Measurements from ENCODE around the gene INSM1.

Gene INSM1

GRCh38 chr20:20338133-20338730 lies 29.7 kb upstream of the INSM1 start:
- TF ChIP-seq, protein P1, sequence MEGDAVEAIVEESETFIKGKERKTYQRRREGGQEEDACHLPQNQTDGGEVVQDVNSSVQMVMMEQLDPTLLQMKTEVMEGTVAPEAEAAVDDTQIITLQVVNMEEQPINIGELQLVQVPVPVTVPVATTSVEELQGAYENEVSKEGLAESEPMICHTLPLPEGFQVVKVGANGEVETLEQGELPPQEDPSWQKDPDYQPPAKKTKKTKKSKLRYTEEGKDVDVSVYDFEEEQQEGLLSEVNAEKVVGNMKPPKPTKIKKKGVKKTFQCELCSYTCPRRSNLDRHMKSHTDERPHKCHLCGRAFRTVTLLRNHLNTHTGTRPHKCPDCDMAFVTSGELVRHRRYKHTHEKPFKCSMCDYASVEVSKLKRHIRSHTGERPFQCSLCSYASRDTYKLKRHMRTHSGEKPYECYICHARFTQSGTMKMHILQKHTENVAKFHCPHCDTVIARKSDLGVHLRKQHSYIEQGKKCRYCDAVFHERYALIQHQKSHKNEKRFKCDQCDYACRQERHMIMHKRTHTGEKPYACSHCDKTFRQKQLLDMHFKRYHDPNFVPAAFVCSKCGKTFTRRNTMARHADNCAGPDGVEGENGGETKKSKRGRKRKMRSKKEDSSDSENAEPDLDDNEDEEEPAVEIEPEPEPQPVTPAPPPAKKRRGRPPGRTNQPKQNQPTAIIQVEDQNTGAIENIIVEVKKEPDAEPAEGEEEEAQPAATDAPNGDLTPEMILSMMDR (IDR thresholded peaks at IDR 0.05; ENCODE audit: unreplicated experiment in 3 of 3) = no peak
- Mint-ChIP-seq H3K4me1 (peaks cover 10% of the 10 kb centered on the region), H3K36me3 (ENCODE audit: low read depth) (no peaks in the 10 kb centered on the region), H3K27me3 (ENCODE audit: low read depth) (no peaks in the 10 kb centered on the region), H3K9me3 (peaks cover 7% of the 10 kb centered on the region), H3K27ac (no peak overlapping the region), H3K4me3 (no peak overlapping the region)

- peaks cover 9% of the 10 kb centered on the region for H3K9me3 Mint-ChIP-seq
- TF ChIP-seq, protein P1 (IDR thresholded peaks at IDR 0.05; ENCODE audit: unreplicated experiment in 3 of 3) = no peak
- H3K4me3 Mint-ChIP-seq = no peak overlapping the region
- peaks cover 9% of the 10 kb centered on the region for H3K27me3 Mint-ChIP-seq (ENCODE audit: low read depth)
- H3K27ac Mint-ChIP-seq = no peak overlapping the region
- no peaks in the 10 kb centered on the region for H3K36me3 Mint-ChIP-seq (ENCODE audit: low read depth)
- H3K4me1 Mint-ChIP-seq = peaks cover 20% of the 10 kb centered on the region
Measured at GRCh38 chr20:20340443-20340842, 27.5 kb upstream of the INSM1 start.

DNA sequence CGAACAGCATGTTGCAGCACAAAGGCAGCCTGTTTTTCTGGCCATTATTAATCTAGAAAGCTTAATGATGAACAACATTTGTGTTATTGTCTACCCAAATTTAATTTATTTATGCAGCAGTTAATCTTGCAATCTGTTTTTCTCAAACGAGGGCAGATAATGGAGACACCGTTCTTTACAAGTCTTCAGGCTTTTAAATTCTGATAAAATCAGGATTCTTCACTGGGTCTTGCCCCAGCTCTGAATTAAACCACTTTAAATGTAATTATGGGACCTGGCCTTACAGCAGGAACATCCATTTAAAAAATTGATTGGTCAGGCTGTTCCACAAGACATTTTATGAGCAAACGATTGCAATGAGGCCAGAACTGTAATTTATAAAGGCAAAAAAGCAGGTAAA lies 26.5 kb upstream of the INSM1 start:
- H3K36me3 Mint-ChIP-seq (ENCODE audit: low read depth) = no peaks in the 10 kb centered on the region
- H3K27ac Mint-ChIP-seq = no peak overlapping the region
- H3K4me3 Mint-ChIP-seq = no peak overlapping the region

DNA sequence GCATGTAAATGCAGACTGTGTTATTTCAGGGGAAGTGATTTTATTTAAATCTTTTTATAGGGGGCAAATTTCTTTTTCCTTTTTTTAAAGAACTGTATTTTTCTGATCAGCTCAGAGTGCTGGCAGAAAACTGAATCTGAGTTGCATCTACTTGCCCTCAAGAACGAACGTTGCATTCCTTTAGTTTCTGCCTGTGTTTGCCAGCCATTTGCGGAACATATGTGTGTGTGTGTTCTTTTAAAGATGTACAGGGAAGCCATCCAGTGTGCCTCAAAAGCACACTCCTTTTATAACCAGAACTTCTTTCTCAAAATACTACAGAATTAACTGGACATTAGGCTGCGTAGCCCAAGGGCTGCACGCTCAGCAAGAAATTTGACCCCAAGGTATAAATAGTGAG lies 25.8 kb upstream of the INSM1 start:
- H3K27ac Mint-ChIP-seq = no peak overlapping the region
- no peaks in the 10 kb centered on the region for H3K36me3 Mint-ChIP-seq (ENCODE audit: low read depth)
- H3K27me3 Mint-ChIP-seq (ENCODE audit: low read depth) = peaks cover 9% of the 10 kb centered on the region
- peaks cover 5% of the 10 kb centered on the region for H3K9me3 Mint-ChIP-seq
- H3K4me3 Mint-ChIP-seq = no peak overlapping the region
- H3K4me1 Mint-ChIP-seq = peaks cover 20% of the 10 kb centered on the region
- TF ChIP-seq, protein P1 (IDR thresholded peaks at IDR 0.05; ENCODE audit: unreplicated experiment in 3 of 3) = no peak

More for the DNA sequence above, 26.5 kb upstream of the INSM1 start:
- peaks cover 3% of the 10 kb centered on the region for H3K9me3 Mint-ChIP-seq
- H3K4me1 Mint-ChIP-seq = peaks cover 20% of the 10 kb centered on the region
- H3K27me3 Mint-ChIP-seq (ENCODE audit: low read depth) = peaks cover 9% of the 10 kb centered on the region
- TF ChIP-seq, protein P1 (IDR thresholded peaks at IDR 0.05; ENCODE audit: unreplicated experiment in 3 of 3) = no peak

DNA sequence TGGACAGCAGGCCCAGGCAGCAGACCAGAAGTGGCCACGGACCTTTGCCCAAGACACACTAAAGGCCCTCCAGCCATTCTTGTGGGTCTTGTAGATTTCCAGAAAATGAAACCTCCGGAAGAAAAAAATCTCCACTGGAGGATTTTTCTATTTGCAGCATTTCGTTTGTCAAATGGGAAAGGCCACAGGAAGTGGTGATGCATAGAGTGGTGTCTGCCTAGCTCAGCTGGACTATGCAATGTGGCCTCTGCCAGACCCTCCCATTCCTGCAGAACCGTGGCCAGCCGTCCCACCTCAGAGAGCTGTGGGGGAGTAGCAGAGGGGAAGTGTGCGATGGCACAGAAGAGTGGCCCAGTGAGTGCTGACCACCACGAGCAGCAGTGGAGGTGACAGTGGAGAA lies 24.0 kb upstream of the INSM1 start:
- H3K4me3 Mint-ChIP-seq = no peak overlapping the region
- H3K9me3 Mint-ChIP-seq = peaks cover 12% of the 10 kb centered on the region
- no peaks in the 10 kb centered on the region for H3K36me3 Mint-ChIP-seq (ENCODE audit: low read depth)
- H3K27ac Mint-ChIP-seq = no peak overlapping the region
- H3K4me1 Mint-ChIP-seq = peaks cover 20% of the 10 kb centered on the region
- TF ChIP-seq, protein P1 (IDR thresholded peaks at IDR 0.05; ENCODE audit: unreplicated experiment in 3 of 3) = no peak
- peaks cover 13% of the 10 kb centered on the region for H3K27me3 Mint-ChIP-seq (ENCODE audit: low read depth)

- H3K4me3 Mint-ChIP-seq = no peak overlapping the region
- H3K9me3 Mint-ChIP-seq = peaks cover 15% of the 10 kb centered on the region
- H3K4me1 Mint-ChIP-seq = peaks cover 20% of the 10 kb centered on the region
- TF ChIP-seq, protein P1 (IDR thresholded peaks at IDR 0.05; ENCODE audit: unreplicated experiment in 3 of 3) = no peak
- H3K27me3 Mint-ChIP-seq (ENCODE audit: low read depth) = peaks cover 13% of the 10 kb centered on the region
- H3K27ac Mint-ChIP-seq = no peak overlapping the region
- H3K36me3 Mint-ChIP-seq (ENCODE audit: low read depth) = no peaks in the 10 kb centered on the region
Measured at GRCh38 chr20:20344476-20344875, 23.4 kb upstream of the INSM1 start.

Data from nephron (organoid).